ENCODE data around the gene MESD. TPM values are rescaled to one million over a fixed set of nuclear protein-coding genes. Genes with fewer than 3 reads are reported as not detected.

The MESD gene
- total and polyA plus RNA-seq, 4 experiments from 2014 or later: 32.2 to 44.6 (median 39.5) TPM

GRCh38 chr15:80929689-80930088, 59.9 kb downstream of the MESD start:
- no peaks in the 10 kb centered on the region for H3K27me3 Mint-ChIP-seq
- no peak for DNase-seq
- no peak overlapping the region for H3K4me3 Mint-ChIP-seq
- no peak overlapping the region for H3K4me3 ChIP-seq (ENCODE audit: low read length in 2 of 2)
- H3K27me3 ChIP-seq (ENCODE audit: insufficient read depth, low read length): no peaks in the 10 kb centered on the region
- ChIA-PET CTCF (ENCODE audit: partially characterized antibody) (no interaction called here), POLR2A (ENCODE audit: partially characterized antibody) (no interaction called here)
- H3K36me3 Mint-ChIP-seq: peaks cover 4 to 14% of the 10 kb centered on the region in 2 donors
- no peaks in the 10 kb centered on the region for H3K4me1 Mint-ChIP-seq
- H3K9me3 Mint-ChIP-seq: no peaks in the 10 kb centered on the region
- no peak overlapping the region for H3K27ac ChIP-seq (ENCODE audit: low read depth, low read length)
- no peaks in the 10 kb centered on the region for H3K36me3 ChIP-seq (ENCODE audit: insufficient read depth, low read length)
- intact Hi-C loops (cut with micrococcal nuclease): no loop called here
- H3K9me3 ChIP-seq (ENCODE audit: control insufficient read depth in 1 of 2, low read length in 2 of 2): no peaks in the 10 kb centered on the region
- H3K27ac Mint-ChIP-seq: no peak overlapping the region
- no peaks in the 10 kb centered on the region for H3K4me1 ChIP-seq (ENCODE audit: insufficient read depth, low read length)

GRCh38 chr15:80929225-80929624, 60.4 kb downstream of the MESD start:
- H3K9me3 ChIP-seq (ENCODE audit: control insufficient read depth in 1 of 2, low read length in 2 of 2): no peaks in the 10 kb centered on the region
- no peaks in the 10 kb centered on the region for H3K36me3 ChIP-seq (ENCODE audit: insufficient read depth, low read length)
- Mint-ChIP-seq H3K27ac (peak overlapping the region in 1 of 7 donors; percentile 15), H3K4me1 (no peaks in the 10 kb centered on the region), H3K4me3 (no peak overlapping the region), H3K36me3 (peaks cover 0 to 18% of the 10 kb centered on the region in 2 donors), H3K27me3 (no peaks in the 10 kb centered on the region), H3K9me3 (no peaks in the 10 kb centered on the region)
- H3K27ac ChIP-seq (ENCODE audit: low read depth, low read length): no peak overlapping the region
- H3K4me3 ChIP-seq (ENCODE audit: low read length in 2 of 2): no peak overlapping the region
- no peaks in the 10 kb centered on the region for H3K27me3 ChIP-seq (ENCODE audit: insufficient read depth, low read length)
- intact Hi-C loops (cut with micrococcal nuclease): no loop called here
- ChIA-PET POLR2A (ENCODE audit: partially characterized antibody) (no interaction called here), CTCF (ENCODE audit: partially characterized antibody) (no interaction called here)
- no peaks in the 10 kb centered on the region for H3K4me1 ChIP-seq (ENCODE audit: insufficient read depth, low read length)
- no peak for DNase-seq

- intact Hi-C loops (cut with micrococcal nuclease): no loop called here
- no peak overlapping the region for H3K4me3 ChIP-seq (ENCODE audit: low read length in 2 of 2)
- H3K9me3 ChIP-seq (ENCODE audit: control insufficient read depth in 1 of 2, low read length in 2 of 2): no peaks in the 10 kb centered on the region
- peak overlapping the region in 1 of 7 donors; percentile 8 for H3K27ac Mint-ChIP-seq
- peaks cover 4% of the 10 kb centered on the region for H3K4me1 ChIP-seq (ENCODE audit: insufficient read depth, low read length)
- H3K27me3 Mint-ChIP-seq: no peaks in the 10 kb centered on the region
- peaks cover 0 to 21% (median 9%) of the 10 kb centered on the region in 4 donors for H3K4me1 Mint-ChIP-seq
- peaks cover 8 to 30% of the 10 kb centered on the region in 2 donors for H3K36me3 Mint-ChIP-seq
- H3K27me3 ChIP-seq (ENCODE audit: insufficient read depth, low read length): no peaks in the 10 kb centered on the region
- no peak for DNase-seq
- ChIA-PET CTCF (ENCODE audit: partially characterized antibody) (no interaction called here), POLR2A (ENCODE audit: partially characterized antibody) (no interaction called here)
- no peaks in the 10 kb centered on the region for H3K9me3 Mint-ChIP-seq
- H3K36me3 ChIP-seq (ENCODE audit: insufficient read depth, low read length): no peaks in the 10 kb centered on the region
- no peak overlapping the region for H3K4me3 Mint-ChIP-seq
- no peak overlapping the region for H3K27ac ChIP-seq (ENCODE audit: low read depth, low read length)
Observed at GRCh38 chr15:80926126-80926525, 63.5 kb downstream of the MESD start.

- Mint-ChIP-seq H3K4me3 (no peak overlapping the region), H3K4me1 (peaks cover 4 to 26% (median 13%) of the 10 kb centered on the region in 4 donors), H3K9me3 (no peaks in the 10 kb centered on the region), H3K36me3 (peaks cover 8 to 28% of the 10 kb centered on the region in 2 donors), H3K27ac (no peak overlapping the region), H3K27me3 (no peaks in the 10 kb centered on the region)
- no peak for DNase-seq
- intact Hi-C loops (cut with micrococcal nuclease): no loop called here
- Histone ChIP-seq H3K4me3 (ENCODE audit: low read length in 2 of 2) (no peak overlapping the region), H3K9me3 (ENCODE audit: control insufficient read depth in 1 of 2, low read length in 2 of 2) (no peaks in the 10 kb centered on the region), H3K4me1 (ENCODE audit: insufficient read depth, low read length) (peaks cover 9% of the 10 kb centered on the region), H3K27me3 (ENCODE audit: insufficient read depth, low read length) (no peaks in the 10 kb centered on the region), H3K36me3 (ENCODE audit: insufficient read depth, low read length) (no peaks in the 10 kb centered on the region), H3K27ac (ENCODE audit: low read depth, low read length) (no peak overlapping the region)
- ChIA-PET CTCF (ENCODE audit: partially characterized antibody) (interaction anchor here (1.3 kb wide), 1 partner anchor 45 kb away, joined by 3 read pairs; no protein-coding TSS in a partner anchor), POLR2A (ENCODE audit: partially characterized antibody) (no interaction called here)
Observed at GRCh38 chr15:80925597-80926059, 64.0 kb downstream of the MESD start.

GRCh38 chr15:80924278-80924677, 65.3 kb downstream of the MESD start:
- H3K27me3 Mint-ChIP-seq: no peaks in the 10 kb centered on the region
- H3K4me1 Mint-ChIP-seq: peaks cover 5 to 31% (median 17%) of the 10 kb centered on the region in 4 donors
- no peak overlapping the region for H3K27ac Mint-ChIP-seq
- no peaks in the 10 kb centered on the region for H3K9me3 Mint-ChIP-seq
- no peak overlapping the region for H3K4me3 ChIP-seq (ENCODE audit: low read length in 2 of 2)
- H3K27me3 ChIP-seq (ENCODE audit: insufficient read depth, low read length): no peaks in the 10 kb centered on the region
- intact Hi-C loops (cut with micrococcal nuclease): no loop called here
- ChIA-PET CTCF (ENCODE audit: partially characterized antibody) (interaction anchor here (1.3 kb wide), 1 partner anchor 46 kb away, joined by 3 read pairs; no protein-coding TSS in a partner anchor), POLR2A (ENCODE audit: partially characterized antibody) (no interaction called here)
- no peaks in the 10 kb centered on the region for H3K36me3 ChIP-seq (ENCODE audit: insufficient read depth, low read length)
- H3K4me3 Mint-ChIP-seq: no peak overlapping the region
- H3K36me3 Mint-ChIP-seq: peaks cover 8 to 27% of the 10 kb centered on the region in 2 donors
- no peak for DNase-seq
- peaks cover 11% of the 10 kb centered on the region for H3K4me1 ChIP-seq (ENCODE audit: insufficient read depth, low read length)
- no peak overlapping the region for H3K27ac ChIP-seq (ENCODE audit: low read depth, low read length)
- no peaks in the 10 kb centered on the region for H3K9me3 ChIP-seq (ENCODE audit: control insufficient read depth in 1 of 2, low read length in 2 of 2)

- no peak for DNase-seq
- intact Hi-C loops (cut with micrococcal nuclease): no loop called here
- H3K9me3 ChIP-seq (ENCODE audit: control insufficient read depth in 1 of 2, low read length in 2 of 2): no peaks in the 10 kb centered on the region
- no peaks in the 10 kb centered on the region for H3K27me3 ChIP-seq (ENCODE audit: insufficient read depth, low read length)
- no peak overlapping the region for H3K27ac Mint-ChIP-seq
- no peaks in the 10 kb centered on the region for H3K36me3 ChIP-seq (ENCODE audit: insufficient read depth, low read length)
- CTCF ChIA-PET (ENCODE audit: partially characterized antibody): no interaction called here
- POLR2A ChIA-PET (ENCODE audit: partially characterized antibody): no interaction called here
- peaks cover 11% of the 10 kb centered on the region for H3K4me1 ChIP-seq (ENCODE audit: insufficient read depth, low read length)
- H3K27ac ChIP-seq (ENCODE audit: low read depth, low read length): no peak overlapping the region
- H3K4me3 Mint-ChIP-seq: no peak overlapping the region
- H3K9me3 Mint-ChIP-seq: no peaks in the 10 kb centered on the region
- no peak overlapping the region for H3K4me3 ChIP-seq (ENCODE audit: low read length in 2 of 2)
- peaks cover 8 to 21% of the 10 kb centered on the region in 2 donors for H3K36me3 Mint-ChIP-seq
- peaks cover 5 to 31% (median 17%) of the 10 kb centered on the region in 4 donors for H3K4me1 Mint-ChIP-seq
- no peaks in the 10 kb centered on the region for H3K27me3 Mint-ChIP-seq
Observed at GRCh38 chr15:80923668-80924067, 66.0 kb downstream of the MESD start.

GRCh38 chr15:80921736-80922410, 67.7 kb downstream of the MESD start:
- Mint-ChIP-seq H3K27ac (no peak overlapping the region), H3K4me3 (no peak overlapping the region), H3K27me3 (no peaks in the 10 kb centered on the region), H3K36me3 (peaks cover 8 to 20% of the 10 kb centered on the region in 2 donors), H3K9me3 (no peaks in the 10 kb centered on the region), H3K4me1 (peaks cover 5 to 31% (median 17%) of the 10 kb centered on the region in 4 donors)
- intact Hi-C loops (cut with micrococcal nuclease): no loop called here
- POLR2A ChIA-PET (ENCODE audit: partially characterized antibody): no interaction called here
- H3K4me3 ChIP-seq (ENCODE audit: low read length in 2 of 2): no peak overlapping the region
- peaks cover 11% of the 10 kb centered on the region for H3K4me1 ChIP-seq (ENCODE audit: insufficient read depth, low read length)
- no peak for DNase-seq
- CTCF ChIA-PET (ENCODE audit: partially characterized antibody): interaction anchor here (0.8 kb wide), 1 partner anchor 48 kb away, joined by 3 read pairs; no protein-coding TSS in a partner anchor
- no peaks in the 10 kb centered on the region for H3K36me3 ChIP-seq (ENCODE audit: insufficient read depth, low read length)
- H3K9me3 ChIP-seq (ENCODE audit: control insufficient read depth in 1 of 2, low read length in 2 of 2): no peaks in the 10 kb centered on the region
- no peak overlapping the region for H3K27ac ChIP-seq (ENCODE audit: low read depth, low read length)
- no peaks in the 10 kb centered on the region for H3K27me3 ChIP-seq (ENCODE audit: insufficient read depth, low read length)
